Stimulated activated CD4-positive, alpha-beta T cell treated with anti-CD3 and anti-CD28 coated beads, Interleukin-15, amount 100 ng/mL, for 1 hour (primary cell): Measurements from ENCODE around the gene ING1.
"Not testable (repeated sequence)": the region's sequence is repeated elsewhere in the genome, so short reads cannot be mapped to it uniquely, and the experiment has no call there.

Source experiments
- DNase-seq, 2 donors: peaks; one replicate each; pipeline ENCODE4 v3.0.0-alpha.2; 2020; ENCODE audit warnings: low read depth in 1 of 2, low spot score in 1 of 2

ING1 gene

GRCh38 chr13:110713642-110713952 is at the start of gene ING1:
Gene ING1, plus strand, starts transcription at chr13:110713700. Its CDS starts 450 bp downstream, at chr13:110714150.
- no peak for DNase-seq

GRCh38 chr13:110664041-110664440 is 49.5 kb upstream of the ING1 start:
- no peak for DNase-seq

GRCh38 chr13:110664673-110665072 is 48.8 kb upstream of the ING1 start:
- no peak for DNase-seq

- no peak for DNase-seq
Measured at GRCh38 chr13:110665491-110666254, 47.8 kb upstream of the ING1 start.

GRCh38 chr13:110666255-110666533 is 47.3 kb upstream of the ING1 start:
- DNase-seq, result no peak

GRCh38 chr13:110669036-110669435 is 44.5 kb upstream of the ING1 start:
- DNase-seq, result no peak

- not testable (repeated sequence) for DNase-seq
Measured at GRCh38 chr13:110669814-110670213, 43.7 kb upstream of the ING1 start.

GRCh38 chr13:110676595-110677587 is 36.6 kb upstream of the ING1 start:
- DNase-seq, result no peak

- no peak for DNase-seq
Measured at GRCh38 chr13:110677731-110678545, 35.6 kb upstream of the ING1 start.

- no peak for DNase-seq
Measured at GRCh38 chr13:110680852-110681251, 32.6 kb upstream of the ING1 start.

GRCh38 chr13:110681868-110682550 is 31.5 kb upstream of the ING1 start:
- DNase-seq, result no peak

GRCh38 chr13:110682746-110683145 is 30.8 kb upstream of the ING1 start:
- no peak for DNase-seq

- DNase-seq, result no peak
Measured at GRCh38 chr13:110683203-110683883, 30.2 kb upstream of the ING1 start.

- DNase-seq, result no peak
Measured at GRCh38 chr13:110683921-110684320, 29.6 kb upstream of the ING1 start.

GRCh38 chr13:110684388-110685056 is 29.0 kb upstream of the ING1 start:
- DNase-seq, result no peak

GRCh38 chr13:110685305-110686020 is 28.0 kb upstream of the ING1 start:
- DNase-seq, result no peak

GRCh38 chr13:110687736-110688135 is 25.8 kb upstream of the ING1 start:
- no peak for DNase-seq

GRCh38 chr13:110689041-110689440 is 24.5 kb upstream of the ING1 start:
- no peak for DNase-seq

GRCh38 chr13:110689711-110690110 is 23.8 kb upstream of the ING1 start:
- no peak for DNase-seq
